HepG2 (cell line): Measurements from ENCODE around the gene ARMH1. TPM values are rescaled to one million over a fixed set of nuclear protein-coding genes. Genes with fewer than 3 reads are reported as not detected.

Experiments used
- ATF3 ChIP-seq: sonication (generic); formaldehyde crosslinking; IDR thresholded peaks from 2 replicates; pipeline ENCODE4 v1.4.0; 2020; ENCODE audit warnings: missing genetic modification reagents
- PTBP1 ChIP-seq: fragments of 200-400 bp; formaldehyde crosslinking; IDR thresholded peaks from 2 replicates; pipeline ENCODE4 v1.6.1; 2018; ENCODE audit warnings: low read length, low read depth; ENCODE audit not compliant: poor library complexity, severe bottlenecking
- ZBTB3 ChIP-seq: sonication (generic); formaldehyde crosslinking; IDR thresholded peaks from 2 replicates; pipeline ENCODE4 v1.4.0; 2020; ENCODE audit warnings: low read depth, mild to moderate bottlenecking, moderate library complexity, missing genetic modification reagents, borderline replicate concordance
- ZNF275 ChIP-seq: sonication (generic); formaldehyde crosslinking; IDR thresholded peaks from 2 replicates; pipeline ENCODE4 v1.8.0; 2022; ENCODE audit warnings: missing genetic modification reagents, mild to moderate bottlenecking, inconsistent platforms, borderline replicate concordance
- polyA plus RNA-seq, 8 experiments: library from polyadenylated mRNA; depleted of rRNA in 3 of 8; stranded (reverse) in 7 of 8; unstranded in 1 of 8; fragments of >200 nt; fragmentation: Illumina TruSeq in 4 of 8; extraction: Trizol in 4 of 8; gene quantifications; 2 replicates each; pipeline versions ENCODE4 v1.2.1 to v1.2.3, GENCODE V29; 2011 to 2016; ENCODE audit warnings: low read depth in 4 of 8, missing spikeins in 1 of 8, mixed read lengths in 1 of 8; ENCODE audit not compliant: insufficient read depth in 1 of 8
- total RNA-seq, 5 experiments: library from RNA; depleted of rRNA; stranded (reverse); fragments of >200 nt; fragmentation: Illumina TruSeq; extraction: Trizol; gene quantifications; 2 replicates each; pipeline ENCODE4 v1.2.3, GENCODE V29; 2016; ENCODE audit warnings: low read depth in 1 of 5
- TF ChIP-seq, protein P1 (sequence below): sonication (generic); formaldehyde crosslinking; IDR thresholded peaks from 2 replicates; pipeline ENCODE4 v1.4.0; 2020; ENCODE audit warnings: missing genetic modification reagents

ARMH1 gene
- total and polyA plus RNA-seq, 2 of the 13 experiments (the other 11 are each of a cell fraction or from before 2014, with no cell fraction given) = 0.69 TPM; not detected in 1

DNA sequence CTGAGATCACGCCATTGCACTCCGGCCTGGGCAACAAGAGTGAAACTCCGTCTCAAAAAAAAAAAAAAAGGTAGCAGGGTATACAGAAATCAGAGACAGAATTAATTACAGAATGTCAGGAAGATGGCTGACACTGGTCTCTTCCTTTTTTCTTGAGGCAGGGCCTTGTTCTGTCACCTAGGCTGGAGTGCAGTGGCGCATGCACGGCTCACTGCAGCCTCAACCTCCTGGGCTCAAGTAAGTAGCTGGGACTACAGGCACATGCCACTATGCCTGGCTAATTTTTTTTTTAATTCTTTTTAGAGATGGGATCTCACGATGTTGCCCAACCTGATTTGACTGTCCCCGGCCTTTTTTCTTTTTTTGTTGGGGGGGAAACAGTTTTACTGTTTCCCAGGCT lies 40.0 kb downstream of the ARMH1 start (continued):
- TF ChIP-seq, protein P1, sequence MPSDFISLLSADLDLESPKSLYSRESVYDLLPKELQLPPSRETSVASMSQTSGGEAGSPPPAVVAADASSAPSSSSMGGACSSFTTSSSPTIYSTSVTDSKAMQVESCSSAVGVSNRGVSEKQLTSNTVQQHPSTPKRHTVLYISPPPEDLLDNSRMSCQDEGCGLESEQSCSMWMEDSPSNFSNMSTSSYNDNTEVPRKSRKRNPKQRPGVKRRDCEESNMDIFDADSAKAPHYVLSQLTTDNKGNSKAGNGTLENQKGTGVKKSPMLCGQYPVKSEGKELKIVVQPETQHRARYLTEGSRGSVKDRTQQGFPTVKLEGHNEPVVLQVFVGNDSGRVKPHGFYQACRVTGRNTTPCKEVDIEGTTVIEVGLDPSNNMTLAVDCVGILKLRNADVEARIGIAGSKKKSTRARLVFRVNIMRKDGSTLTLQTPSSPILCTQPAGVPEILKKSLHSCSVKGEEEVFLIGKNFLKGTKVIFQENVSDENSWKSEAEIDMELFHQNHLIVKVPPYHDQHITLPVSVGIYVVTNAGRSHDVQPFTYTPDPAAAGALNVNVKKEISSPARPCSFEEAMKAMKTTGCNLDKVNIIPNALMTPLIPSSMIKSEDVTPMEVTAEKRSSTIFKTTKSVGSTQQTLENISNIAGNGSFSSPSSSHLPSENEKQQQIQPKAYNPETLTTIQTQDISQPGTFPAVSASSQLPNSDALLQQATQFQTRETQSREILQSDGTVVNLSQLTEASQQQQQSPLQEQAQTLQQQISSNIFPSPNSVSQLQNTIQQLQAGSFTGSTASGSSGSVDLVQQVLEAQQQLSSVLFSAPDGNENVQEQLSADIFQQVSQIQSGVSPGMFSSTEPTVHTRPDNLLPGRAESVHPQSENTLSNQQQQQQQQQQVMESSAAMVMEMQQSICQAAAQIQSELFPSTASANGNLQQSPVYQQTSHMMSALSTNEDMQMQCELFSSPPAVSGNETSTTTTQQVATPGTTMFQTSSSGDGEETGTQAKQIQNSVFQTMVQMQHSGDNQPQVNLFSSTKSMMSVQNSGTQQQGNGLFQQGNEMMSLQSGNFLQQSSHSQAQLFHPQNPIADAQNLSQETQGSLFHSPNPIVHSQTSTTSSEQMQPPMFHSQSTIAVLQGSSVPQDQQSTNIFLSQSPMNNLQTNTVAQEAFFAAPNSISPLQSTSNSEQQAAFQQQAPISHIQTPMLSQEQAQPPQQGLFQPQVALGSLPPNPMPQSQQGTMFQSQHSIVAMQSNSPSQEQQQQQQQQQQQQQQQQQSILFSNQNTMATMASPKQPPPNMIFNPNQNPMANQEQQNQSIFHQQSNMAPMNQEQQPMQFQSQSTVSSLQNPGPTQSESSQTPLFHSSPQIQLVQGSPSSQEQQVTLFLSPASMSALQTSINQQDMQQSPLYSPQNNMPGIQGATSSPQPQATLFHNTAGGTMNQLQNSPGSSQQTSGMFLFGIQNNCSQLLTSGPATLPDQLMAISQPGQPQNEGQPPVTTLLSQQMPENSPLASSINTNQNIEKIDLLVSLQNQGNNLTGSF (CRISPR knock-in tag) = no peak
- no peak for TF ChIP-seq PTBP1
- TF ChIP-seq ZNF275 = no peak
- no peak for TF ChIP-seq ZBTB3 (CRISPR knock-in tag)
- TF ChIP-seq ATF3 (CRISPR knock-in tag) = no peak
